IPS-NIHi7 (cell line): ENCODE data around the gene FRMD6.
"Not testable (repeated sequence)": the region's sequence is repeated elsewhere in the genome, so short reads cannot be mapped to it uniquely, and the experiment has no call there.

ENCODE experiments used
- DNase-seq: peaks from one replicate; pipeline ENCODE4 v3.0.0; 2012; ENCODE audit warnings: mixed read lengths; ENCODE audit errors: extremely low spot score

The FRMD6 gene

GRCh38 chr14:51630987-51631386 lies 20.7 kb upstream of the FRMD6 start:
- DNase-seq = no peak

DNA sequence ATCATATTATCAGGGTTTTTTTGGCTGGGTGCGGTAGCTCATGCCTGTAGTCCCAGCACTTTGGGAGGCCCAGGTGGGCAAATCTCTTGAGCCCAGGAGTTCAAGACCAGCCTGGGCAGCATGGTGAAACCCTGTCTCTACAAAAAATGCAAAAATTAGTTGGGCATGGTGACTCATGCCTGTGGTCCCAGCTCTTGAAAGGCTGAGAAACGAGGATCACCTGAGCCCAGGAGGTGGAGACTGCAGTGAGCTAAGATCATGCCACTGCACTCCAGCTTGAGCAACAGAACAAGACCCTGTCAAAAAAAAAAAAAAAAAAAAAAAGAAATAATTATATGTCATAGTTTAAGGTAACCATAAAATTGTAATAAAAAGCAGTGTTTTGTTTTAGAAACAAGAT lies 18.4 kb upstream of the FRMD6 start:
- DNase-seq = not testable (repeated sequence)

DNA sequence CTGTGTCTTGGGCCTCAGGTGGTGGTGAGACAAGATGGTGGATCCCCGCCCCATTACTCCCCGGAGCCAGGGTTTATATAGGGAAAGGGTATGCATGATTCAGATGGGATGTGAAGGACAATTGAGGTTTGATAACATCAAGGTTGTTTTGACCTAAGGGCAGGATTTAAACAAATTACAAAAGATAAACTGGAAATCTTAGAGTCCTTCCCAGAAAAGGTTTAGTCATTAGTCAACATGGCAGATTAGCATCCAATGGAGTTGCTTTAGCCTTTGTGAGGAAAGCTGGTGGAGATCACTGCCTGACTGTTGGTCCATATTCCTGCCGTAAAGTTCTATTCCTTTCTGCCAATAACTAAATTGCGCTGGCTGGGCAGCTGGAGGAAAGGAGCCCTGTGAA lies 15.6 kb upstream of the FRMD6 start:
- no peak for DNase-seq

GRCh38 chr14:51638071-51638944 lies 13.4 kb upstream of the FRMD6 start:
- DNase-seq = peak; percentile 71

- DNase-seq = no peak
These were observed 11.9 kb upstream of the FRMD6 start for GRCh38 chr14:51639668-51640316.

GRCh38 chr14:51643140-51643539 lies 8.6 kb upstream of the FRMD6 start:
- DNase-seq = no peak

DNA sequence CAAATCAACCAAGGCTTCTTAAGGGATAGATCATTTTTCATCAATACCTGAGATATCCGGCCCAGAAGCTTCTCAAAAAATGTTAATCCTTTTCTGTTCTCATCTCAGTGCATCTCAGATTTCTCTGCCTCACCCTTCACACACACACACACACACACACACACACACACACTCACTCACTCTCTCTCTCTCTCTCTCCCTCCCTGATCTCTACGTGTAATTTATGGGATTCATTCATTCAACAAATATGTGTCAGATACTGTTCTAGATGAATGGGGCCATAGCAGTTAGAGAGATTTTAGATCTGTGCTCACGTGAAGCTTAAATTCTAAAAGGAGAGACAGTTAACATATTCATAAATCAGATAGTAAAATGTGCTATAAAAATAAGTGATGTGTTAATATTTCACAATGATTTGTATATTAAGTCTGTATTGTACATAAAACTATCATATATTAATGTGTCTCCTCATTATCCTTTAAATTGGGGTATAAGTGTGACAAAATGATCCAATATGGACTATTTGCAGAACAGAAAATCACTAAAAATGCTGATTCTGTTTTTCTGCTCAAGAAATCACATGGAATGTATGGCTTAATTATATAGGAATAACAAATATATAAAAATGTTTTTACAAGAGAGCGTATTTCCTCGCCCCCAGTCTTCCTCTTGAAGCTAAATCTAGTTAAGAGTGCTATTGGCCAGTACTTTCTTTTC lies 7.3 kb upstream of the FRMD6 start:
- no peak for DNase-seq

- no peak for DNase-seq
These were observed 3.4 kb upstream of the FRMD6 start for GRCh38 chr14:51648296-51648695.

DNA sequence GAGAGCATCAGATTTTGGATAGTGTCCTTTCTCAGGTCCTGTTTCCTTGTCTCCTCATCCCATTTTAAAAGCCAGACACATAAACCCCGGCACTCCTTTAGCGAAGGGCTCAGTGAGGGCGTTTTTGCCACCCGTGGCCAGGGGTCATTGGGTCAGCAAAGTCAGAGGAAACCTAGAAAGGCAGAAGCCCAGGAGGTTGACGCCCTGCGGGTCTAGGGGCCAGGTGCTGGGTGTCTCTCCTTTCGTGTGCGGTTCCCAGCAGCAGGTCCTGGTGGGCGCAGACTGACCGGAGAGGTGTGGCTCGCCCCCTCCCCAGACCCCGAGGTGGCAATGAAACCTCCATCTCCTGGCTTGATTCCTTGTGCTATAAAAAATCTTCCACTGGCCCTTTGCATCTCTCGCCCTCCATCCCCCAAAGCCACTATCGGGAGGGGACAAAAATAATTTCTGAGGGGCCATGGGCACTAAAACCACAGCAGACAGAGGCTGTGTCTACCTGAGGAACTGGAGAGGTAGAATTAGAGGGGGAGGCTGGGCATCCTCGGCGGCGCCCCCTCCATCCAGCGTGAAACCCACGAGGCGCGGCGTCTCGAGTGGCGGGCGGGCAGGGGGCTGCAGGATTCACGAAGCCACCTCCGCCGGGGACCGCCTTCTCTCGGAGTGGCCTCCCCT lies 858 bp upstream of the FRMD6 start:
- peak; percentile 18 for DNase-seq

DNA sequence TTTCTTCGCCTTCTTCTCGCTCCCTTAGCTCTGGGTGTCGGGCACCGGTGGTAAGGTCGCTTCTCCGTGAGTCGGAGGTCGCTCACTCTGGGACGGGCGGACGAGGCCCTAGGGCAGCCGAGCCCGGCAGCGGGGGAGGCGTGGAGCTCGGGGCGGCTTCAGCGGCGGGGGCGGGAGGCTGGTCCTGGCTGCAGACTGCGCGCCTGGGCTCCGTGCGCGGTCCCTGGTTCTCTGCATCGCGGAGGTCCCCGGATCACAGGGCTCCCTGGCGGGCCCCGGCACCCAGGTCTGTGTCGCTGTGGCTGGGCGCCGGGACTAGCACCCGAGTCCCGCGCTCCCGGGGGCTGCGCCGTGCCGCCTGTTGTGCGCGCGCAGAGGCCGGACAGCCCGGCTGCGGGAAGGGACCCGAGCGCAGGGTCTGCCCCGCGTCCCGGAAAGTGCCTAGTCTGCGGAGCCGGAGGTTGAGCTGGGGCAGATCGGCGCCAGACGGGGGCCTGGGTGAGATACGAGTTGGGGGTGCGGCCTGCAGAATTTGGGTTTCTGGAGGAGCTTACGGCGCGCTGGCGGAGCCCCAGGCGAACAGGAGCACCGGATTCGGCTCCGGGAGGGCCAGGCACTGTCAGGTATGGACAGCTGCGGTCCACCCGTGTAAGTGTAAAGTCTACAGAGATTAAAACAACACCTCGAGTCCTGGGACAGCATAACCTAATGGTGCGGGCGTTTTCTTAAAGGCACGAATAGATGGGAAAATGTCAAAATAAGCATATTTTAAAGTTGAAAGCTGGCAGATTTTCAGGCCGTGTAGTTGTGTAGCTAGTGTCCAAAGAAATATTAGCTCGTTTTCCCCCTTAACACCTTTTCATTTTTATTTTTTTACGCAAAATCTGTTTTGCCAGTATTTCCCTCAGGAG lies 713 bp downstream of the FRMD6 start:
- DNase-seq = peak; percentile 32

- DNase-seq = no peak
These were observed 1.5 kb downstream of the FRMD6 start for GRCh38 chr14:51653079-51653774.

- DNase-seq = no peak
These were observed 2.2 kb downstream of the FRMD6 start for GRCh38 chr14:51653775-51654532.

GRCh38 chr14:51654533-51654845 lies 2.8 kb downstream of the FRMD6 start:
- no peak for DNase-seq

DNA sequence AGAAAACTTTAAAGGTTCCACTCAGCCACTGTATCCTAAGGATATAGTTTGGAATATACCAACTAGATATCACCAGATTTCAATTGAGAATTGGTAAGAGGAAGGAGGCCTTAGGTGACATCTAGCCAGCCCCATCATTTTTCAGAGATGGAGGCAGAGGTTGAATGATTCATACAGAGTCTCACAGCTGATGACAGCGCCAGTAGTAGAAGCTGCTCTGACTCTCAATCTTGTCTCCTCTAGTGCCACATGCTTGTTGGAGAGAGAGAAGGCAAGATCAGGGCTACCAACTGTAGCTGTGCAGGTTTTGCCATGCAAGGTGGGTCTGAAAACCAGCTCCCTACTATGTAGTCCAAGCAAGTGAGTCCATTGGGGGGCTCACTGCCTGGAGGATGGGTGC lies 6.1 kb downstream of the FRMD6 start:
- no peak for DNase-seq

DNA sequence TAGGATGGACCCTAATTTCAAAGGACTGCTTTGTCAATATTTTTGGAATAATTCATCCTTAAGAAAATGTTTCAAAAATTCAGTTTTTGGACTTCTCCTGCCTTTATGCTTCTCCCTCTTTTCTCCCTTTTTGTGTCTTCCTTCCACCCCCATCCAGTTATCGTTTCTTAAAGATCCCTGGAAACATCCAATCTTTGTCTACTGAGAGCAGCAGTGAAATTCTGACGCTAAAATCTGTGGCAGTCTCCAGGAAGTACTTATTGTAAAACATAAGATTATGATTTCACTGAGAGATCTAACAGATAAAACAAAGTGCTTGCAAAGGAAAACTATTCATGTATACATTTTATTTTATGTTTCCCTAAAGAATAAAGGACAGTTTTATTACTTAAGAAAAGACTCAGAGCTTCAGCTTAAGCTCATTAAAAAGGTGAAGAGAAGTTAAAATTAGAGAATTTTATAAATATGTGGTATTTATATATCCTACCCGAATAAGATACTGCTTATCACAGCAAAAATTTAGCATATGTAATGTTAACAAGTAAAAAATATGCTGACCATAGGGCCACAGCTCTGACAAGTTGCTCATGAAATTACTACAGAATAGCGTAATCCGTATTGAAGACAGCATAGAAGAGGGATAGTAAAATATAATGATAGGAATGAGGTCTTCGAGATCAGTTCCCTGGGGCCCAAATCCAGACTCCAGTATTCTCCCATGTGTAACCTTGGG lies 6.9 kb downstream of the FRMD6 start:
- DNase-seq = no peak

DNA sequence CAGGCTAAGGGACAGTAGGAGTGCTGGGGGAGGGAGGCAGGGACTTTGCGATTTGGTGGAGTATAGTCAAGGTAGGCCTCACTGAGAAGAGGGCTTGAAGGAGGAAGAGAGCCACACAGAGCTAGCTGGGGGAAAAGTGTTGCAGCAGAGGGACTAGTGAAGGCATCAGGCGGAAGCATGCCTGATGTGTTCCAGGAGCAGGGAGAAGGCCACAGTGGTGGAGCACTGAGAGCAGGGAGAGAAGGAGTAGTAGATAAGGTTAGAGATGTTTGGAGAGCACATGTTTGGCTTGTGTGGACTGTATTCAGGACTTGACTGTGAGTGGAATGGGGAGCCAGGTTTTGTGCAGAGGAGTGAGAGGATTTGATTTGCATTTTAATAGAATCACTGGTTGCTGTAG lies 9.0 kb downstream of the FRMD6 start:
- no peak for DNase-seq

DNA sequence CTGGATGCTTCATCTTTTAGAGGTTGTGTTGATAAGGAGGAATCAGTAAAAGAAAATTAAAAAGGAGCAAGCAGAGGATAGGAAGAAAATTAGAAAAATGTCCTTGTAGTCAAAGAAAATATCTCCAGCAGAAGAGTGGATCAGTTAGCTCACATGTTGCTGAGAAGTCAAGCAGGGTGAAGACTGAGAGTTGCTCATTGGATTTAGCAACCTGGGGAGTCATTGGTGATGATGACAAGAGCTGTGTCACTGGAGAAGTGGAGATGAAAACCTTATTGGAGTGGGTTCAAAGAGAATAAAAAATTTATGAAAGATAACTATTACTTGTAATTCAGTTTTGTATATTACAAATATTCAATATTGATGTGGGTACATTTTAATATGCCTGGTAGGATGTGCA lies 9.8 kb downstream of the FRMD6 start:
- DNase-seq = no peak

- DNase-seq = no peak
These were observed 12.1 kb downstream of the FRMD6 start for GRCh38 chr14:51663783-51664326.

DNA sequence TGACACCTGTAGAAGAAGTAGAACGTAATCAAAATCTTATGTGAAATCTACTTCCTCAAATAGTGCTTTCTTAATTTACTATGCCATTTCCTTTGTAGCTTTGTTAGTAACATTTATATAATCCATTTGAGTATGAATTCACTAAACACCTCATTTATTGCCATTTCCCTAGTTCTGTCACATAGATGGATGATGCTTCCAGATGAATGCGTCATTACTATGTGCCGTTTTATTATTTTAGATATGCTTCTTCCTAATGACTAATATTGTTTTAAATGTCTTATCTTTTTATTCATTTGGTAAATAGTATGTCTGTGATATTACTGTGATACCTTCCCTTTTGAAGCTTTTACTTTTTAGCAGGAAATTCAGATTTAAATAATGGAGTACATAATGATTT lies 14.4 kb downstream of the FRMD6 start:
- no peak for DNase-seq
